Stomach (tissue), 4 donors: ENCODE results near the gene COG8.

Source experiments
- EP300 ChIP-seq: sonication (generic); formaldehyde crosslinking; IDR thresholded peaks from one replicate; pipeline ENCODE4 v1.6.1; 2017; ENCODE audit warnings: antibody characterized with exemption
- POLR2A ChIP-seq, 4 donors: fragments of 450-650 bp; IDR thresholded peaks; one replicate each; pipeline ENCODE4 v1.6.1; 2016; ENCODE audit warnings: antibody characterized with exemption in 4 of 4, control low read depth in 2 of 4, mild to moderate bottlenecking in 1 of 4, moderate library complexity in 1 of 4
- POLR2AphosphoS5 ChIP-seq, 3 donors: sonication (generic); formaldehyde crosslinking; IDR thresholded peaks; one replicate each; pipeline ENCODE4 v1.6.1; 2016; ENCODE audit warnings: antibody characterized with exemption in 3 of 3
- TF ChIP-seq, protein P1 (sequence below), 7 experiments: fragments of 450-650 bp in 4 of 7; fragments of 200-600 bp in 3 of 7; sonication (generic) in 3 of 7; IDR thresholded peaks; one replicate each; pipeline ENCODE4 v1.5.1; 2016 to 2019; ENCODE audit warnings: antibody characterized with exemption in 7 of 7, control low read depth in 2 of 7, mild to moderate bottlenecking in 1 of 7

DNA sequence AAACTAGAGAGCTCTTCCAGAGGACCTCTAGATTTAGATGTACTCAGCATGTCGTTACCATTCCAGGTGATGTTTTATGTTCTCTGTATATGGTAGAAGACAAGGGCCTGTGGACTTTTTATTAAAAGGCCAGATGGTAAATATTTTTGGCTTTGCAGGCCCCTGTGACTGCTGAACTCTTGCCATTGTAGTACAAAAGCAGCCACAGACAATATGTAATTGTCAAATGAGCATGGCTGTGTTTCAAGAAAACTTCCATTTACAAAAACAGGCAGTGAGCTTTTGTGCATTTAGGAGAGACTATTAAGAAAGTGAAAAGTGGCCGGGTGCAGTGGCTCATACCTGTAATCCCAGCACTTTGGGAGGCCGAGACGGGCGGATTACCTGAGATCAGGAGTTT is 4.8 kb upstream of the COG8 start:
- TF ChIP-seq, protein P1, sequence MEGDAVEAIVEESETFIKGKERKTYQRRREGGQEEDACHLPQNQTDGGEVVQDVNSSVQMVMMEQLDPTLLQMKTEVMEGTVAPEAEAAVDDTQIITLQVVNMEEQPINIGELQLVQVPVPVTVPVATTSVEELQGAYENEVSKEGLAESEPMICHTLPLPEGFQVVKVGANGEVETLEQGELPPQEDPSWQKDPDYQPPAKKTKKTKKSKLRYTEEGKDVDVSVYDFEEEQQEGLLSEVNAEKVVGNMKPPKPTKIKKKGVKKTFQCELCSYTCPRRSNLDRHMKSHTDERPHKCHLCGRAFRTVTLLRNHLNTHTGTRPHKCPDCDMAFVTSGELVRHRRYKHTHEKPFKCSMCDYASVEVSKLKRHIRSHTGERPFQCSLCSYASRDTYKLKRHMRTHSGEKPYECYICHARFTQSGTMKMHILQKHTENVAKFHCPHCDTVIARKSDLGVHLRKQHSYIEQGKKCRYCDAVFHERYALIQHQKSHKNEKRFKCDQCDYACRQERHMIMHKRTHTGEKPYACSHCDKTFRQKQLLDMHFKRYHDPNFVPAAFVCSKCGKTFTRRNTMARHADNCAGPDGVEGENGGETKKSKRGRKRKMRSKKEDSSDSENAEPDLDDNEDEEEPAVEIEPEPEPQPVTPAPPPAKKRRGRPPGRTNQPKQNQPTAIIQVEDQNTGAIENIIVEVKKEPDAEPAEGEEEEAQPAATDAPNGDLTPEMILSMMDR (IDR thresholded peaks at IDR 0.05): no peak
- no peak for TF ChIP-seq POLR2A (IDR thresholded peaks at IDR 0.05)
- no peak for TF ChIP-seq EP300
- TF ChIP-seq POLR2AphosphoS5 (IDR thresholded peaks at IDR 0.05): no peak
